CD4-positive, CD25-positive, alpha-beta regulatory T cell (primary cell): Measurements from ENCODE around the gene TRPC4. TPM values are rescaled to one million over a fixed set of nuclear protein-coding genes. Genes with fewer than 3 reads are reported as not detected.

Source experiments
- ATAC-seq, 2 donors: fragments of 150-1000 bp; cut with Tn5 transposase; one replicate each; pipeline ENCODE4 v1.10.0; 2021; ENCODE audit warnings: low read depth in 2 of 2, moderate number of reproducible peaks in 2 of 2, moderate library complexity in 1 of 2
- DNase-seq, 3 donors: peaks; one replicate each; pipeline versions ENCODE4 v3.0.0 to v3.0.0-alpha.2; 2012 to 2022; ENCODE audit warnings: mixed read lengths in 1 of 3
- H3K27ac ChIP-seq: one replicate; pipeline ENCODE4 v1.7.0; 2013; ENCODE audit warnings: mild to moderate bottlenecking, low read length; ENCODE audit not compliant: insufficient read depth, poor library complexity, severe bottlenecking
- H3K27me3 ChIP-seq: one replicate; pipeline ENCODE4 v1.7.0; 2013; ENCODE audit warnings: low read length; ENCODE audit not compliant: control insufficient read depth, insufficient read depth
- H3K36me3 ChIP-seq: one replicate; pipeline ENCODE4 v1.7.0; 2013; ENCODE audit warnings: mild to moderate bottlenecking, low read length, moderate library complexity; ENCODE audit not compliant: control insufficient read depth, insufficient read depth
- H3K4me1 ChIP-seq: 2 replicates; pipeline ENCODE4 v1.7.0; 2013; ENCODE audit warnings: mild to moderate bottlenecking, low read length; ENCODE audit not compliant: insufficient read depth, control insufficient read depth, poor library complexity, severe bottlenecking
- H3K4me3 ChIP-seq: one replicate; pipeline ENCODE4 v1.7.0; 2013; ENCODE audit warnings: low read depth, mild to moderate bottlenecking, low read length, moderate library complexity
- H3K9me3 ChIP-seq, 2 experiments: 1 replicate in 1 of 2; 2 replicates in 1 of 2; pipeline ENCODE4 v1.7.0; 2013; ENCODE audit warnings: low read length in 2 of 2, mild to moderate bottlenecking in 1 of 2, moderate library complexity in 1 of 2; ENCODE audit not compliant: control insufficient read depth in 2 of 2
- H3K27ac Mint-ChIP-seq, 3 donors: one replicate each; pipeline ENCODE4 v1.8.0; 2020 to 2022; ENCODE audit warnings: mild to moderate bottlenecking in 3 of 3, mixed read lengths in 3 of 3, moderate library complexity in 2 of 3
- H3K27me3 Mint-ChIP-seq: one replicate; pipeline ENCODE4 v1.8.0; 2022; ENCODE audit warnings: mild to moderate bottlenecking, mixed read lengths
- H3K36me3 Mint-ChIP-seq: one replicate; pipeline ENCODE4 v1.8.0; 2020; ENCODE audit warnings: mixed read lengths
- H3K4me1 Mint-ChIP-seq, 4 donors: one replicate each; pipeline ENCODE4 v1.8.0; 2020 to 2022; ENCODE audit warnings: mixed read lengths in 4 of 4, mild to moderate bottlenecking in 1 of 4
- H3K4me3 Mint-ChIP-seq, 4 donors: one replicate each; pipeline ENCODE4 v1.8.0; 2020 to 2022; ENCODE audit warnings: mild to moderate bottlenecking in 4 of 4, mixed read lengths in 4 of 4, moderate library complexity in 3 of 4
- H3K9me3 Mint-ChIP-seq, 7 donors: one replicate each; pipeline ENCODE4 v1.8.0; 2020 to 2022; ENCODE audit warnings: mixed read lengths in 7 of 7, mild to moderate bottlenecking in 3 of 7, moderate library complexity in 2 of 7
- polyA plus RNA-seq, 4 donors: library from polyadenylated mRNA; unstranded; fragments of 300-500 nt; fragmentation: Illumina TruSeq; gene quantifications; one replicate each; pipeline ENCODE4 v1.2.3, GENCODE V29; 2021
- total RNA-seq: library from RNA; stranded (reverse); gene quantifications from one replicate; pipeline ENCODE4 v1.2.3, GENCODE V29; 2022

Gene TRPC4
- total and polyA plus RNA-seq, 5 donors from 2014 or later = not detected

GRCh38 chr13:37878496-37878895, 8.9 kb upstream of the TRPC4 start:
- Mint-ChIP-seq H3K27ac (no peak overlapping the region), H3K27me3 (peaks cover 4% of the 10 kb centered on the region), H3K4me1 (no peaks in the 10 kb centered on the region), H3K36me3 (no peaks in the 10 kb centered on the region), H3K9me3 (peaks cover 0 to 2% (median 0%) of the 10 kb centered on the region in 7 donors), H3K4me3 (no peak overlapping the region)
- no peak overlapping the region for H3K27ac ChIP-seq
- no peaks in the 10 kb centered on the region for H3K4me1 ChIP-seq
- no peaks in the 10 kb centered on the region for H3K9me3 ChIP-seq
- no peaks in the 10 kb centered on the region for H3K36me3 ChIP-seq
- ATAC-seq = no peak
- no peak overlapping the region for H3K4me3 ChIP-seq
- DNase-seq = no peak
- H3K27me3 ChIP-seq = no peaks in the 10 kb centered on the region

DNA sequence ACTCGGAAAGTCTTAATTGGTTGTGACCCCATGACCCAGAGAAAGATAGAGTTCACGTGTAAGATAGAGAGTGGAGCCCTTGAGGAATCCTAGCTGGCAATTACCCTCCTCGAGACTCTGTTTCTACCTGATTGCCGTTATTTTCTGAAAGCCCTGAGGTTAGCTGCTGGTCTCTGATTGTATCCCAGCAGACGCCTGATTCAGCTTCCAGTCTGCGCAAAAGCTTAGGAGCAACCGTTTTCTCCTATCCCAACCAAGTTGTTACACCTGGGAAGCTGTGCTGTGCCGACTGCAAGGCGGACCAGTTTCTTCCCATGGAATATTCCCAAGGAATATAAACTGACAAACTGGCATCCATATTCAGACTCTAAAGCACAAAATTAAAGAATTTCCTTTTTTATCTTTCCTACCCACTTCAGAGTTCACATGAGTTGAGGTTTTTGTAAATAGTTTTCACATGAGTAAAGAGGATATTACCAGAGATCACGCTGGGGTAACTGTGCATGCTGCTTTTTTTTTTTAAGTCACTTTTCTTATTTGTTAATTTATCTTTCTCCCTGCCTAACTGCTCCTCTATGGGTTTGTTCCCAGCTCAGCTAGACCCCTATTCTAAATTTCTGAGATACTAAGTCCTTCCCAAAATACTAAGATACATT, 1.5 kb upstream of the TRPC4 start:
- Mint-ChIP-seq H3K4me3 (no peak overlapping the region), H3K9me3 (peaks cover 0 to 3% (median 2%) of the 10 kb centered on the region in 7 donors), H3K27ac (no peak overlapping the region), H3K27me3 (peaks cover 14% of the 10 kb centered on the region), H3K36me3 (no peaks in the 10 kb centered on the region), H3K4me1 (peaks cover 0 to 7% (median 0%) of the 10 kb centered on the region in 4 donors)
- no peaks in the 10 kb centered on the region for H3K36me3 ChIP-seq
- H3K4me1 ChIP-seq = no peaks in the 10 kb centered on the region
- no peak overlapping the region for H3K4me3 ChIP-seq
- no peak for DNase-seq
- no peaks in the 10 kb centered on the region for H3K27me3 ChIP-seq
- ATAC-seq = no peak
- no peak overlapping the region for H3K27ac ChIP-seq
- H3K9me3 ChIP-seq = no peaks in the 10 kb centered on the region

- Histone ChIP-seq H3K9me3 (no peaks in the 10 kb centered on the region), H3K27me3 (no peaks in the 10 kb centered on the region), H3K36me3 (no peaks in the 10 kb centered on the region), H3K27ac (no peak overlapping the region), H3K4me1 (no peaks in the 10 kb centered on the region), H3K4me3 (no peak overlapping the region)
- no peak for DNase-seq
- peaks cover 0 to 7% (median 0%) of the 10 kb centered on the region in 4 donors for H3K4me1 Mint-ChIP-seq
- no peak overlapping the region for H3K27ac Mint-ChIP-seq
- no peaks in the 10 kb centered on the region for H3K36me3 Mint-ChIP-seq
- H3K9me3 Mint-ChIP-seq = peaks cover 0 to 3% (median 2%) of the 10 kb centered on the region in 7 donors
- no peak for ATAC-seq
- peaks cover 14% of the 10 kb centered on the region for H3K27me3 Mint-ChIP-seq
- H3K4me3 Mint-ChIP-seq = no peak overlapping the region
These were observed 895 bp upstream of the TRPC4 start for GRCh38 chr13:37870489-37870845.

- H3K27ac ChIP-seq = no peak overlapping the region
- Mint-ChIP-seq H3K4me1 (peaks cover 0 to 7% (median 0%) of the 10 kb centered on the region in 4 donors), H3K4me3 (peak overlapping the region in 1 of 4 donors; percentile 42), H3K36me3 (no peaks in the 10 kb centered on the region), H3K27me3 (peaks cover 14% of the 10 kb centered on the region), H3K27ac (no peak overlapping the region), H3K9me3 (peaks cover 0 to 3% (median 0%) of the 10 kb centered on the region in 7 donors)
- H3K36me3 ChIP-seq = no peaks in the 10 kb centered on the region
- H3K4me1 ChIP-seq = no peaks in the 10 kb centered on the region
- no peak overlapping the region for H3K4me3 ChIP-seq
- no peak for ATAC-seq
- no peak for DNase-seq
- H3K9me3 ChIP-seq = no peaks in the 10 kb centered on the region
- H3K27me3 ChIP-seq = no peaks in the 10 kb centered on the region
These were observed 141 bp downstream of the TRPC4 start for GRCh38 chr13:37869506-37869755.

DNA sequence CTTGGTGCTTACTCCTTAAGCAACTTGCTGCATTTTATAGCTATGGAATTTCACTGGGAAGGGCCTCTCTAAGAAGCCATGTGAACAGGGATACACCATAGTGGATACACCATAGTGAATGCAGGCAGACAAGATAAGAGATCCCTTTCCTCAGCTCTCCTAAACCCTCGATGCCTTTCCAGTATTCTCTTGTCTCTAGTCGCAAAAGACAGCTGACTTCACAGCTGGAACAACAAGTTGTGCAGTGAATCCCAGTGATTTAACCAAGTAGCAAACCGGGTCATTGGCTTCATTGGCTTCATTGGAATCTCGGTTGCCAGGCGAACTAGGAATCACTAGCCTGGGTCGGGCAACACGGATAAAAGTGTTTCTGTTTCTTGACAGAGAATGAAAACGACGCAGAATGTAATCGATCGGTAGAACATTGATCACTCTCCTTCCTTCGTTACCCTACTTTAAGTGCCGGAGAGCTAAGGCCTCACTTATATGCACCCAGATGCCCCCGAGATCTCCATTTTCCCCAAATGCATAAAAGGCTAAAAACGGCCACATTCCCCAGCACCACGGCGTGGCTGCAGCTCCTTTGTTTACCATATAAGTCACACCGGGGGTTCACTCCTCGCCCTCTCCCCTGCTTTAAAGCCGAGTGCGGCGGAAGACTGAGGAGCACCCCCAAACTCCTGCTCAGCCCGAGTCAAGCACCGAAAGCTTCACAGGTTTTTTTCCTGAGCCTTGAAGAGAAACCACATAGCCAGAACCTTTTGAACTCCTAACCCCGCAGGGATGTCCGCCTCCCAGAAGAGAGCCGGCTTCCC, 674 bp downstream of the TRPC4 start:
- H3K9me3 ChIP-seq = no peaks in the 10 kb centered on the region
- Mint-ChIP-seq H3K4me1 (peaks cover 0 to 7% (median 0%) of the 10 kb centered on the region in 4 donors), H3K36me3 (no peaks in the 10 kb centered on the region), H3K27me3 (peaks cover 14% of the 10 kb centered on the region), H3K9me3 (peaks cover 0 to 3% (median 0%) of the 10 kb centered on the region in 7 donors), H3K27ac (no peak overlapping the region), H3K4me3 (peak overlapping the region in 1 of 4 donors; percentile 42)
- DNase-seq (no peak), ATAC-seq (no peak)
- H3K27ac ChIP-seq = no peak overlapping the region
- H3K4me3 ChIP-seq = no peak overlapping the region
- H3K27me3 ChIP-seq = no peaks in the 10 kb centered on the region
- H3K4me1 ChIP-seq = no peaks in the 10 kb centered on the region
- no peaks in the 10 kb centered on the region for H3K36me3 ChIP-seq

DNA sequence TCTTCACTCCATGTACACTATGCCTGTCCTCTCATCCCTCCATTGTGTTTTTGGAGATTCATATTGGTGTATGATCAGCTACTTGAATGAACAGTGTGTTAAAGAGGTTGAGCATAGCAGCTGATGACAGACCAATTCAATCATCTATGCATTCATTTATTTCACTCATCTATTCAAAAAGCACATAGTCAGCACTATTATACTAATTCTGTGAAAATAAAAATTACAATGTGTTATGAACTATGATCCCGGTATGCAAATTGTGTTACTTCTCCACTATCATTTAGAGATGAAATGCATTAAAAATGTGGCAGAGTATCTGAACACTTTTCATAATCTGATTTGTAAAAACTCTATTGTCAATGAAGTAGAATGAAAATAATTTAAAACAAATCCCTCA, 5.9 kb downstream of the TRPC4 start:
- no peak overlapping the region for H3K27ac Mint-ChIP-seq
- Histone ChIP-seq H3K27ac (no peak overlapping the region), H3K4me3 (no peak overlapping the region), H3K27me3 (no peaks in the 10 kb centered on the region), H3K36me3 (no peaks in the 10 kb centered on the region), H3K9me3 (no peaks in the 10 kb centered on the region), H3K4me1 (no peaks in the 10 kb centered on the region)
- H3K27me3 Mint-ChIP-seq = peaks cover 1% of the 10 kb centered on the region
- H3K4me3 Mint-ChIP-seq = no peak overlapping the region
- H3K4me1 Mint-ChIP-seq = no peaks in the 10 kb centered on the region
- H3K9me3 Mint-ChIP-seq = peaks cover 0 to 4% (median 0%) of the 10 kb centered on the region in 7 donors
- no peaks in the 10 kb centered on the region for H3K36me3 Mint-ChIP-seq
- DNase-seq (no peak), ATAC-seq (no peak)

GRCh38 chr13:37835392-37835791, 34.2 kb downstream of the TRPC4 start:
- Histone ChIP-seq H3K36me3 (no peaks in the 10 kb centered on the region), H3K27me3 (no peaks in the 10 kb centered on the region), H3K4me3 (no peak overlapping the region), H3K9me3 (no peaks in the 10 kb centered on the region), H3K4me1 (no peaks in the 10 kb centered on the region), H3K27ac (no peak overlapping the region)
- H3K27ac Mint-ChIP-seq = no peak overlapping the region
- H3K4me1 Mint-ChIP-seq = no peaks in the 10 kb centered on the region
- no peaks in the 10 kb centered on the region for H3K27me3 Mint-ChIP-seq
- no peaks in the 10 kb centered on the region for H3K36me3 Mint-ChIP-seq
- ATAC-seq = no peak
- H3K4me3 Mint-ChIP-seq = no peak overlapping the region
- no peak for DNase-seq
- peaks cover 2 to 15% (median 8%) of the 10 kb centered on the region in 7 donors for H3K9me3 Mint-ChIP-seq

DNA sequence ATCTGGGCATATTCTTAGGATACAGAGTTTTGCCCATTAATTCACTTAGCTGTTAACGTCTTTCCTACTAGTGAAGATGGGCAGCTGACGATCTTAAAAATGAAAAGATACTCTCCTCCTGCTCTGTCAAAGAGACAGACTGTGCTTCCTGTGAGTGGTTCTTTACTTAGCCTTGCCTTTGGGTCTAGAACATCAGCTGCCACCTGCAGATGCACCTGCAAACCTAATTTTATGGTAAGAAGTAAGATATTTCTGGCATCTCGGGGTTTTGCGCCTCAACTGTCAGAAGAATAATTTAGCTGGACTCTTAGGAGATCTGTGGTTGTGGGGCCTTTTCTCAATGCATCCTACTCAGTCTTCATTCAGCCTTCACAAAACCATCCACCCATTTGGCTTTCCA, 36.2 kb downstream of the TRPC4 start:
- Histone ChIP-seq H3K27ac (no peak overlapping the region), H3K4me3 (no peak overlapping the region), H3K9me3 (no peaks in the 10 kb centered on the region), H3K36me3 (no peaks in the 10 kb centered on the region), H3K27me3 (no peaks in the 10 kb centered on the region), H3K4me1 (no peaks in the 10 kb centered on the region)
- H3K4me1 Mint-ChIP-seq = no peaks in the 10 kb centered on the region
- H3K4me3 Mint-ChIP-seq = no peak overlapping the region
- DNase-seq (no peak), ATAC-seq (no peak)
- H3K9me3 Mint-ChIP-seq = peaks cover 2 to 22% (median 8%) of the 10 kb centered on the region in 7 donors
- no peaks in the 10 kb centered on the region for H3K27me3 Mint-ChIP-seq
- H3K36me3 Mint-ChIP-seq = no peaks in the 10 kb centered on the region
- no peak overlapping the region for H3K27ac Mint-ChIP-seq
